22Rv1 (cell line): ENCODE results near the gene TOB2.

Source experiments
- CTCF ChIP-seq: fragments of 450-650 bp; IDR thresholded peaks from 2 replicates; pipeline ENCODE4 v1.5.1; 2017; ENCODE audit warnings: mild to moderate bottlenecking
- ZFX ChIP-seq: fragments of 450-650 bp; IDR thresholded peaks from 2 replicates; pipeline ENCODE4 v1.6.1; 2017; ENCODE audit warnings: antibody characterized with exemption, borderline replicate concordance

- TF ChIP-seq CTCF (no peak), ZFX (no peak)
Observed at GRCh38 chr22:41447435-41448188, 1.0 kb upstream of the TOB2 start.
